Measurements from ENCODE around the gene PTDSS2. TPM values are rescaled to one million over a fixed set of nuclear protein-coding genes. Genes with fewer than 3 reads are reported as not detected.
A peak's percentile ranks its signal among the peaks of the same experiment; 100 is the strongest.
"Not testable (repeated sequence)": the region's sequence is repeated elsewhere in the genome, so short reads cannot be mapped to it uniquely, and the experiment has no call there.

PTDSS2 gene
- total RNA-seq, 2 donors from 2014 or later, result 23.6 to 23.8 TPM

GRCh38 chr11:410711-411110, 39.4 kb upstream of the PTDSS2 start:
- not testable (repeated sequence) for H3K27ac Mint-ChIP-seq; H3K36me3 Mint-ChIP-seq; DNase-seq (ENCODE audit: low spot score in 2 of 2); H3K9me3 Mint-ChIP-seq; ATAC-seq

GRCh38 chr11:411520-411919, 38.6 kb upstream of the PTDSS2 start:
- not testable (repeated sequence) for H3K36me3 Mint-ChIP-seq; H3K27ac Mint-ChIP-seq; DNase-seq (ENCODE audit: low spot score in 2 of 2); ATAC-seq; H3K9me3 Mint-ChIP-seq

- H3K27ac Mint-ChIP-seq, result no peak overlapping the region
- no peak for ATAC-seq
These were observed 37.4 kb upstream of the PTDSS2 start for GRCh38 chr11:412641-413119.

GRCh38 chr11:413120-414081, 36.7 kb upstream of the PTDSS2 start:
- ATAC-seq (no peak), DNase-seq (ENCODE audit: low spot score in 2 of 2) (peak in 1 of 2 donors; percentile 43)
- H3K36me3 Mint-ChIP-seq, result no peaks in the 10 kb centered on the region
- peak overlapping the region in 1 of 2 donors; percentile 44 for H3K27ac Mint-ChIP-seq
- no peaks in the 10 kb centered on the region for H3K9me3 Mint-ChIP-seq

More at GRCh38 chr11:412641-413119, 37.4 kb upstream of the PTDSS2 start:
- no peaks in the 10 kb centered on the region for H3K9me3 Mint-ChIP-seq
- H3K36me3 Mint-ChIP-seq, result no peaks in the 10 kb centered on the region
- peak in 1 of 2 donors; percentile 51 for DNase-seq (ENCODE audit: low spot score in 2 of 2)

- H3K27ac Mint-ChIP-seq, result peak overlapping the region; percentile 82 to 84
- H3K36me3 Mint-ChIP-seq, result no peaks in the 10 kb centered on the region
- DNase-seq (ENCODE audit: low spot score in 2 of 2) (no peak), ATAC-seq (peak; percentile 30 to 52)
- H3K9me3 Mint-ChIP-seq, result no peaks in the 10 kb centered on the region
These were observed 35.7 kb upstream of the PTDSS2 start for GRCh38 chr11:414318-414857.

GRCh38 chr11:415640-416041, 34.4 kb upstream of the PTDSS2 start:
- DNase-seq (ENCODE audit: low spot score in 2 of 2), result peak in 1 of 2 donors; percentile 57
- ATAC-seq, result peak in 1 of 2 donors; percentile 12
- peak overlapping the region in 1 of 2 donors; percentile 82 for H3K27ac Mint-ChIP-seq
- no peaks in the 10 kb centered on the region for H3K9me3 Mint-ChIP-seq
- H3K36me3 Mint-ChIP-seq, result no peaks in the 10 kb centered on the region

GRCh38 chr11:416051-416756, 33.9 kb upstream of the PTDSS2 start:
- no peaks in the 10 kb centered on the region for H3K36me3 Mint-ChIP-seq
- ATAC-seq (peak; percentile 9 to 12), DNase-seq (ENCODE audit: low spot score in 2 of 2) (no peak)
- H3K9me3 Mint-ChIP-seq, result no peaks in the 10 kb centered on the region
- H3K27ac Mint-ChIP-seq, result peak overlapping the region in 1 of 2 donors; percentile 82

GRCh38 chr11:416757-417621, 33.1 kb upstream of the PTDSS2 start:
- Mint-ChIP-seq H3K9me3 (no peaks in the 10 kb centered on the region), H3K36me3 (no peaks in the 10 kb centered on the region), H3K27ac (peak overlapping the region in 1 of 2 donors; percentile 82)
- ATAC-seq, result peak; percentile 50 to 53
- DNase-seq (ENCODE audit: low spot score in 2 of 2), result peak in 1 of 2 donors; percentile 69

- ATAC-seq (no peak), DNase-seq (ENCODE audit: low spot score in 2 of 2) (peak; percentile 3 to 54)
- H3K36me3 Mint-ChIP-seq, result no peaks in the 10 kb centered on the region
- no peak overlapping the region for H3K27ac Mint-ChIP-seq
- H3K9me3 Mint-ChIP-seq, result no peaks in the 10 kb centered on the region
These were observed 32.3 kb upstream of the PTDSS2 start for GRCh38 chr11:417652-418342.

- Mint-ChIP-seq H3K9me3 (no peaks in the 10 kb centered on the region), H3K27ac (no peak overlapping the region), H3K36me3 (no peaks in the 10 kb centered on the region)
- DNase-seq (ENCODE audit: low spot score in 2 of 2), result peak in 1 of 2 donors; percentile 8
- no peak for ATAC-seq
These were observed 31.5 kb upstream of the PTDSS2 start for GRCh38 chr11:418343-419247.

- peak in 1 of 2 donors; percentile 1 for DNase-seq (ENCODE audit: low spot score in 2 of 2)
- Mint-ChIP-seq H3K27ac (no peak overlapping the region), H3K36me3 (peaks cover 3% of the 10 kb centered on the region in 2 donors), H3K9me3 (no peaks in the 10 kb centered on the region)
- no peak for ATAC-seq
These were observed 30.7 kb upstream of the PTDSS2 start for GRCh38 chr11:419248-420005.

GRCh38 chr11:420054-420910, 29.8 kb upstream of the PTDSS2 start:
- DNase-seq (ENCODE audit: low spot score in 2 of 2), result peak; percentile 1 to 53
- no peak for ATAC-seq
- Mint-ChIP-seq H3K36me3 (peaks cover 6 to 7% of the 10 kb centered on the region in 2 donors), H3K27ac (no peak overlapping the region), H3K9me3 (no peaks in the 10 kb centered on the region)

GRCh38 chr11:420911-421321, 29.2 kb upstream of the PTDSS2 start:
- no peak overlapping the region for H3K27ac Mint-ChIP-seq
- peaks cover 6 to 7% of the 10 kb centered on the region in 2 donors for H3K36me3 Mint-ChIP-seq
- ATAC-seq (no peak), DNase-seq (ENCODE audit: low spot score in 2 of 2) (peak in 1 of 2 donors; percentile 1)
- H3K9me3 Mint-ChIP-seq, result no peaks in the 10 kb centered on the region

Measured in activated naive CD4-positive, alpha-beta T cell treated with anti-CD3 and anti-CD28 coated beads, Interleukin-2, amount 50 U/mL, for 72 hours (primary cell).